ENCODE data around the gene RRP8.

RRP8 gene

GRCh38 chr11:6632116-6633073 lies 29.0 kb upstream of the RRP8 start:
- DNase-seq = no peak

GRCh38 chr11:6631361-6631890 lies 28.0 kb upstream of the RRP8 start:
- no peak for DNase-seq

GRCh38 chr11:6630632-6631291 lies 27.3 kb upstream of the RRP8 start:
- no peak for DNase-seq

- no peak for DNase-seq
Observed at GRCh38 chr11:6629892-6630631, 26.6 kb upstream of the RRP8 start.

- DNase-seq = no peak
Observed at GRCh38 chr11:6629573-6629891, 26.1 kb upstream of the RRP8 start.

GRCh38 chr11:6628526-6628925 lies 25.1 kb upstream of the RRP8 start:
- no peak for DNase-seq

GRCh38 chr11:6627762-6628241 lies 24.4 kb upstream of the RRP8 start:
- DNase-seq = no peak

- no peak for DNase-seq
Observed at GRCh38 chr11:6626971-6627761, 23.8 kb upstream of the RRP8 start.

GRCh38 chr11:6625832-6626420 lies 22.5 kb upstream of the RRP8 start:
- DNase-seq = no peak

- DNase-seq = no peak
Observed at GRCh38 chr11:6625156-6625831, 21.9 kb upstream of the RRP8 start.

GRCh38 chr11:6623391-6624363 lies 20.3 kb upstream of the RRP8 start:
- DNase-seq = no peak

GRCh38 chr11:6622261-6623171 lies 19.1 kb upstream of the RRP8 start:
- no peak for DNase-seq

- DNase-seq = no peak
Observed at GRCh38 chr11:6621711-6622211, 18.3 kb upstream of the RRP8 start.

- DNase-seq = no peak
Observed at GRCh38 chr11:6620636-6621035, 17.2 kb upstream of the RRP8 start.

- peak; percentile 80 for DNase-seq
Observed at GRCh38 chr11:6619004-6619745, 15.8 kb upstream of the RRP8 start, which contains the start of gene TPP1. TSS of gene TPP1 (minus strand) at chr11:6619422. CDS start at chr11:6619400, 22 bp downstream.

- DNase-seq = no peak
Observed at GRCh38 chr11:6618117-6619003, 14.9 kb upstream of the RRP8 start.

- DNase-seq = no peak
Observed at GRCh38 chr11:6617315-6617781, 13.9 kb upstream of the RRP8 start.
